Activated T-cell treated with anti-CD3 and anti-CD28 coated beads, Interleukin-2, amount 50 U/mL, for 24 hours (primary cell): Measurements from ENCODE around the gene CC2D1B.
A peak's percentile ranks its signal among the peaks of the same experiment; 100 is the strongest.
"Not testable (repeated sequence)": the region's sequence is repeated elsewhere in the genome, so short reads cannot be mapped to it uniquely, and the experiment has no call there.

Experiments
- DNase-seq: peaks from one replicate; pipeline ENCODE4 v3.0.0-alpha.2; 2020
- H3K27ac Mint-ChIP-seq: 2 replicates; pipeline ENCODE4 v1.8.0; 2020; ENCODE audit warnings: mild to moderate bottlenecking, mixed read lengths
- H3K27me3 Mint-ChIP-seq: 2 replicates; pipeline ENCODE4 v1.8.0; 2020; ENCODE audit warnings: mixed read lengths
- H3K36me3 Mint-ChIP-seq: 2 replicates; pipeline ENCODE4 v1.8.0; 2020; ENCODE audit warnings: low read depth, mixed read lengths
- H3K4me1 Mint-ChIP-seq: 2 replicates; pipeline ENCODE4 v1.8.0; 2020; ENCODE audit warnings: low read depth, mixed read lengths
- H3K4me3 Mint-ChIP-seq: 2 replicates; pipeline ENCODE4 v1.8.0; 2020; ENCODE audit warnings: mild to moderate bottlenecking, moderate library complexity, mixed read lengths
- H3K9me3 Mint-ChIP-seq: 2 replicates; pipeline ENCODE4 v1.8.0; 2020; ENCODE audit warnings: mixed read lengths

Gene CC2D1B

GRCh38 chr1:52365746-52366516 is at the start of gene CC2D1B:
TSS of gene CC2D1B (minus strand) at chr1:52366205. CDS start at chr1:52364620, 1,585 bp downstream.
- no peaks in the 10 kb centered on the region for H3K27me3 Mint-ChIP-seq
- H3K4me1 Mint-ChIP-seq: peaks cover 52% of the 10 kb centered on the region

GRCh38 chr1:52414942-52415341 is 48.9 kb upstream of the CC2D1B start:
- H3K27ac Mint-ChIP-seq: peak overlapping the region; percentile 61
- no peaks in the 10 kb centered on the region for H3K9me3 Mint-ChIP-seq
- H3K4me3 Mint-ChIP-seq: no peak overlapping the region
- DNase-seq: no peak
- peaks cover 33% of the 10 kb centered on the region for H3K4me1 Mint-ChIP-seq
- no peaks in the 10 kb centered on the region for H3K27me3 Mint-ChIP-seq
- peaks cover 95% of the 10 kb centered on the region for H3K36me3 Mint-ChIP-seq

More at GRCh38 chr1:52365746-52366516, at the start of gene CC2D1B:
- Mint-ChIP-seq H3K36me3 (peaks cover 45% of the 10 kb centered on the region), H3K4me3 (peak within 1 kb of the TSS; percentile 93), H3K27ac (peak within 1 kb of the TSS; percentile 96), H3K9me3 (no peaks in the 10 kb centered on the region)
- DNase-seq: peak; percentile 100

GRCh38 chr1:52413410-52413989 is 47.5 kb upstream of the CC2D1B start:
- H3K27me3 Mint-ChIP-seq: no peaks in the 10 kb centered on the region
- no peak for DNase-seq
- peak overlapping the region; percentile 68 for H3K27ac Mint-ChIP-seq
- peaks cover 89% of the 10 kb centered on the region for H3K36me3 Mint-ChIP-seq
- no peaks in the 10 kb centered on the region for H3K9me3 Mint-ChIP-seq
- peaks cover 28% of the 10 kb centered on the region for H3K4me1 Mint-ChIP-seq
- H3K4me3 Mint-ChIP-seq: no peak overlapping the region

GRCh38 chr1:52404975-52405338 is 39.0 kb upstream of the CC2D1B start:
- Mint-ChIP-seq H3K27me3 (no peaks in the 10 kb centered on the region), H3K27ac (peak overlapping the region; percentile 100), H3K9me3 (no peaks in the 10 kb centered on the region), H3K36me3 (peaks cover 90% of the 10 kb centered on the region), H3K4me1 (peaks cover 55% of the 10 kb centered on the region), H3K4me3 (peak overlapping the region; percentile 100)
- DNase-seq: no peak

GRCh38 chr1:52404116-52404974 is 38.3 kb upstream of the CC2D1B start, which contains the start of the genes ORC1 and PRPF38A:
TSS of gene ORC1 (minus strand) at chr1:52404423. CDS start at chr1:52402223, 2,200 bp downstream.
TSS of gene PRPF38A (plus strand) at chr1:52404602. CDS start at chr1:52404750, 148 bp downstream.
- Mint-ChIP-seq H3K9me3 (no peaks in the 10 kb centered on the region), H3K27me3 (no peaks in the 10 kb centered on the region), H3K27ac (peak within 1 kb of the TSS; percentile 100), H3K4me3 (peak within 1 kb of the TSS; percentile 100), H3K36me3 (peaks cover 96% of the 10 kb centered on the region), H3K4me1 (peaks cover 55% of the 10 kb centered on the region)
- peak; percentile 97 for DNase-seq

- Mint-ChIP-seq H3K27me3 (no peaks in the 10 kb centered on the region), H3K4me3 (peak overlapping the region; percentile 100), H3K27ac (peak overlapping the region; percentile 100), H3K4me1 (peaks cover 52% of the 10 kb centered on the region), H3K36me3 (peaks cover 96% of the 10 kb centered on the region), H3K9me3 (no peaks in the 10 kb centered on the region)
- no peak for DNase-seq
Measured at GRCh38 chr1:52403566-52404115, 37.6 kb upstream of the CC2D1B start.

- H3K4me3 Mint-ChIP-seq: peak overlapping the region; percentile 100
- peaks cover 47% of the 10 kb centered on the region for H3K4me1 Mint-ChIP-seq
- no peaks in the 10 kb centered on the region for H3K27me3 Mint-ChIP-seq
- H3K36me3 Mint-ChIP-seq: peaks cover 94% of the 10 kb centered on the region
- H3K27ac Mint-ChIP-seq: peak overlapping the region; percentile 100
- DNase-seq: no peak
- no peaks in the 10 kb centered on the region for H3K9me3 Mint-ChIP-seq
Measured at GRCh38 chr1:52402860-52403240, 36.8 kb upstream of the CC2D1B start.

- H3K36me3 Mint-ChIP-seq: peaks cover 96% of the 10 kb centered on the region
- H3K4me3 Mint-ChIP-seq: no peak overlapping the region
- no peak overlapping the region for H3K27ac Mint-ChIP-seq
- peaks cover 28% of the 10 kb centered on the region for H3K4me1 Mint-ChIP-seq
- no peak for DNase-seq
- no peaks in the 10 kb centered on the region for H3K27me3 Mint-ChIP-seq
- no peaks in the 10 kb centered on the region for H3K9me3 Mint-ChIP-seq
Measured at GRCh38 chr1:52400131-52400530, 34.1 kb upstream of the CC2D1B start.

- no peak for DNase-seq
- Mint-ChIP-seq H3K27ac (no peak overlapping the region), H3K36me3 (peaks cover 96% of the 10 kb centered on the region), H3K4me3 (no peak overlapping the region), H3K9me3 (no peaks in the 10 kb centered on the region), H3K27me3 (no peaks in the 10 kb centered on the region), H3K4me1 (peaks cover 28% of the 10 kb centered on the region)
Measured at GRCh38 chr1:52399629-52400028, 33.6 kb upstream of the CC2D1B start.

GRCh38 chr1:52393174-52393573 is 27.2 kb upstream of the CC2D1B start:
- peaks cover 100% of the 10 kb centered on the region for H3K36me3 Mint-ChIP-seq
- H3K4me1 Mint-ChIP-seq: peaks cover 4% of the 10 kb centered on the region
- H3K9me3 Mint-ChIP-seq: no peaks in the 10 kb centered on the region
- DNase-seq: no peak
- H3K27ac Mint-ChIP-seq: no peak overlapping the region
- no peak overlapping the region for H3K4me3 Mint-ChIP-seq
- no peaks in the 10 kb centered on the region for H3K27me3 Mint-ChIP-seq

- no peak for DNase-seq
- no peak overlapping the region for H3K4me3 Mint-ChIP-seq
Measured at GRCh38 chr1:52386458-52386857, 20.5 kb upstream of the CC2D1B start.

GRCh38 chr1:52385376-52385775 is 19.4 kb upstream of the CC2D1B start:
- no peak overlapping the region for H3K4me3 Mint-ChIP-seq
- H3K9me3 Mint-ChIP-seq: no peaks in the 10 kb centered on the region
- H3K27ac Mint-ChIP-seq: no peak overlapping the region
- peaks cover 98% of the 10 kb centered on the region for H3K36me3 Mint-ChIP-seq
- no peaks in the 10 kb centered on the region for H3K27me3 Mint-ChIP-seq
- H3K4me1 Mint-ChIP-seq: no peaks in the 10 kb centered on the region
- DNase-seq: no peak

More at GRCh38 chr1:52386458-52386857, 20.5 kb upstream of the CC2D1B start:
- H3K9me3 Mint-ChIP-seq: no peaks in the 10 kb centered on the region
- H3K4me1 Mint-ChIP-seq: no peaks in the 10 kb centered on the region
- no peaks in the 10 kb centered on the region for H3K27me3 Mint-ChIP-seq
- H3K27ac Mint-ChIP-seq: no peak overlapping the region
- H3K36me3 Mint-ChIP-seq: peaks cover 98% of the 10 kb centered on the region

GRCh38 chr1:52369851-52370250 is 3.8 kb upstream of the CC2D1B start:
- H3K4me1 Mint-ChIP-seq: peaks cover 25% of the 10 kb centered on the region
- not testable (repeated sequence) for H3K27ac Mint-ChIP-seq, H3K27me3 Mint-ChIP-seq, H3K4me3 Mint-ChIP-seq, H3K9me3 Mint-ChIP-seq, DNase-seq
- peaks cover 49% of the 10 kb centered on the region for H3K36me3 Mint-ChIP-seq
